WTC11 (cell line): ENCODE data around the gene ECT2L. TPM values are rescaled to one million over a fixed set of nuclear protein-coding genes. Genes with fewer than 3 reads are reported as not detected.

Experiments
- ATAC-seq: fragments of 200-7000 bp; cut with Tn5 transposase; 2 replicates; pipeline ENCODE4 v1.10.0; 2021; ENCODE audit warnings: mild to moderate bottlenecking, moderate library complexity
- CTCF ChIA-PET: fragments of 300-600 bp; sonication (Branson Sonifier 250); formaldehyde crosslinking; loops from one replicate; lab custom pipeline; 2021; ENCODE audit warnings: antibody characterized with exemption; lab: Charles Lee
- POLR2A ChIA-PET: fragments of 350-600 bp; sonication (Branson Sonifier 250); formaldehyde crosslinking; loops from one replicate; lab custom pipeline; 2021; ENCODE audit warnings: antibody characterized with exemption; lab: Charles Lee
- DNase-seq: peaks from one replicate; pipeline ENCODE4 v3.0.0; 2021; ENCODE audit warnings: low spot score
- H3K27ac Mint-ChIP-seq: 2 replicates; pipeline ENCODE4 v1.8.0; 2021; ENCODE audit warnings: mixed read lengths
- H3K27me3 Mint-ChIP-seq: 2 replicates; pipeline ENCODE4 v1.8.0; 2021; ENCODE audit warnings: low read depth, mild to moderate bottlenecking, moderate library complexity, mixed read lengths
- H3K36me3 Mint-ChIP-seq: 2 replicates; pipeline ENCODE4 v1.8.0; 2021; ENCODE audit warnings: mixed read lengths
- H3K4me1 Mint-ChIP-seq: 2 replicates; pipeline ENCODE4 v1.8.0; 2022; ENCODE audit warnings: mixed read lengths
- H3K4me3 Mint-ChIP-seq: 2 replicates; pipeline ENCODE4 v1.8.0; 2021; ENCODE audit warnings: mild to moderate bottlenecking, moderate library complexity, mixed read lengths
- H3K9me3 Mint-ChIP-seq: 2 replicates; pipeline ENCODE4 v1.8.0; 2021; ENCODE audit warnings: mixed read lengths
- ARID4B ChIP-seq: sonication (generic); formaldehyde crosslinking; IDR thresholded peaks from 2 replicates; pipeline ENCODE4 v1.8.0; 2023; ENCODE audit warnings: missing genetic modification reagents, mild to moderate bottlenecking, borderline replicate concordance
- ELF4 ChIP-seq: sonication (generic); formaldehyde crosslinking; IDR thresholded peaks from 2 replicates; pipeline ENCODE4 v1.8.1; 2022; ENCODE audit warnings: low read depth, mild to moderate bottlenecking, moderate library complexity, missing genetic modification reagents
- FOXK1 ChIP-seq: sonication (generic); formaldehyde crosslinking; IDR thresholded peaks from 2 replicates; pipeline ENCODE4 v1.8.0; 2022; ENCODE audit warnings: mild to moderate bottlenecking, moderate library complexity, missing genetic modification reagents
- JAZF1 ChIP-seq: fragments of 250-450 bp; sonication (Bioruptor Pico); IDR thresholded peaks from 2 replicates; pipeline ENCODE4 v1.9.0; 2021; ENCODE audit warnings: moderate library complexity, mild to moderate bottlenecking, inconsistent platforms
- MAX ChIP-seq: sonication (generic); formaldehyde crosslinking; IDR thresholded peaks from 2 replicates; pipeline ENCODE4 v1.8.0; 2022; ENCODE audit warnings: mild to moderate bottlenecking, missing genetic modification reagents
- NFYB ChIP-seq: sonication (generic); formaldehyde crosslinking; conservative IDR thresholded peaks from 2 replicates; pipeline ENCODE4 v1.8.0; 2022; ENCODE audit warnings: low read depth, missing genetic modification reagents
- NR3C1 ChIP-seq: sonication (generic); formaldehyde crosslinking; conservative IDR thresholded peaks from 2 replicates; pipeline ENCODE4 v1.8.1; 2023; ENCODE audit warnings: low read depth, mild to moderate bottlenecking, missing genetic modification reagents
- OVOL2 ChIP-seq: fragments of 250-450 bp; sonication (Bioruptor Pico); IDR thresholded peaks from 2 replicates; pipeline ENCODE4 v1.9.0; 2021; ENCODE audit warnings: mild to moderate bottlenecking, borderline replicate concordance
- ZNF263 ChIP-seq: sonication (generic); formaldehyde crosslinking; IDR thresholded peaks from 2 replicates; pipeline ENCODE4 v1.8.1; 2022; ENCODE audit warnings: low read depth, mild to moderate bottlenecking, moderate library complexity, missing genetic modification reagents
- ZNF671 ChIP-seq: fragments of 250-450 bp; sonication (Bioruptor Pico); IDR thresholded peaks from 2 replicates; pipeline ENCODE4 v1.8.0; 2021; ENCODE audit warnings: mild to moderate bottlenecking
- total RNA-seq: library from RNA; stranded (reverse); gene quantifications from 3 replicates; pipeline ENCODE4 v1.2.3, GENCODE V29; 2021
- TF ChIP-seq, protein P1 (sequence below): sonication (generic); formaldehyde crosslinking; IDR thresholded peaks from 2 replicates; pipeline ENCODE4 v1.8.0; 2022; ENCODE audit warnings: mild to moderate bottlenecking, missing genetic modification reagents
- TF ChIP-seq, protein P2 (sequence below): sonication (generic); formaldehyde crosslinking; IDR thresholded peaks from 2 replicates; pipeline ENCODE4 v1.8.0; 2022; ENCODE audit warnings: missing genetic modification reagents
- TF ChIP-seq, protein P3 (sequence below): sonication (generic); formaldehyde crosslinking; IDR thresholded peaks from 2 replicates; pipeline ENCODE4 v1.8.0; 2022; ENCODE audit warnings: mild to moderate bottlenecking, missing genetic modification reagents
- TF ChIP-seq, protein P4 (sequence below): sonication (generic); formaldehyde crosslinking; conservative IDR thresholded peaks from 2 replicates; pipeline ENCODE4 v1.8.1; 2023; ENCODE audit warnings: mild to moderate bottlenecking, low read depth, missing genetic modification reagents, moderate library complexity

Gene ECT2L
- total RNA-seq, 1 experiment from 2014 or later = not detected

DNA sequence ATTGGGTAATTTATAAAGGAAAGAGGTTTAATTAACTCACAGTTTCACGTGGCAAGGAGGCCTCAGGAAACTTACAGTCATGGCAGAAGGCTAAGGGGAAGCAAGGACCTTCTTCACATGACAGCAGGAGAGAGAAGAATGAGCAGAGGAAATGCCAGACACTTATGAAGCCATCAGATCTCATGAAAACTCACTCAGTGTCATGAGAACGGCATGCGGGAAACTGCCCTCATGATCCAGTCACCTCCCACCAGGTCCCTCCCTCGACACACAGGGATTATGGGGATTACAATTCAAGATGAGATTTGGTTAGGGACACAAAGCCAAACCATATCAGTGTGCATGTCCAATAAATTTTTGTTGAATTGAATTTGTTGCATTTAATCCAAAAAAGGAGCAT, 52.0 kb downstream of the ECT2L start (continued):
- TF ChIP-seq, protein P1, sequence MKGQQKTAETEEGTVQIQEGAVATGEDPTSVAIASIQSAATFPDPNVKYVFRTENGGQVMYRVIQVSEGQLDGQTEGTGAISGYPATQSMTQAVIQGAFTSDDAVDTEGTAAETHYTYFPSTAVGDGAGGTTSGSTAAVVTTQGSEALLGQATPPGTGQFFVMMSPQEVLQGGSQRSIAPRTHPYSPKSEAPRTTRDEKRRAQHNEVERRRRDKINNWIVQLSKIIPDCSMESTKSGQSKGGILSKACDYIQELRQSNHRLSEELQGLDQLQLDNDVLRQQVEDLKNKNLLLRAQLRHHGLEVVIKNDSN = no peak

GRCh38 chr6:138848461-138848860, 52.6 kb downstream of the ECT2L start:
- ChIA-PET CTCF (no interaction called here), POLR2A (no interaction called here)
- Mint-ChIP-seq H3K27ac (no peak overlapping the region), H3K4me3 (no peak overlapping the region), H3K4me1 (peaks cover 7% of the 10 kb centered on the region), H3K36me3 (no peaks in the 10 kb centered on the region), H3K9me3 (no peaks in the 10 kb centered on the region), H3K27me3 (no peaks in the 10 kb centered on the region)
- TF ChIP-seq NR3C1 (no peak), MAX (CRISPR knock-in tag) (no peak), ZNF671 (CRISPR knock-in tag) (no peak), JAZF1 (CRISPR knock-in tag) (no peak), ARID4B (no peak), ELF4 (CRISPR knock-in tag) (no peak), ZNF263 (CRISPR knock-in tag) (no peak), FOXK1 (CRISPR knock-in tag) (no peak), OVOL2 (CRISPR knock-in tag) (no peak), NFYB (CRISPR knock-in tag) (no peak)
- TF ChIP-seq, protein P2, sequence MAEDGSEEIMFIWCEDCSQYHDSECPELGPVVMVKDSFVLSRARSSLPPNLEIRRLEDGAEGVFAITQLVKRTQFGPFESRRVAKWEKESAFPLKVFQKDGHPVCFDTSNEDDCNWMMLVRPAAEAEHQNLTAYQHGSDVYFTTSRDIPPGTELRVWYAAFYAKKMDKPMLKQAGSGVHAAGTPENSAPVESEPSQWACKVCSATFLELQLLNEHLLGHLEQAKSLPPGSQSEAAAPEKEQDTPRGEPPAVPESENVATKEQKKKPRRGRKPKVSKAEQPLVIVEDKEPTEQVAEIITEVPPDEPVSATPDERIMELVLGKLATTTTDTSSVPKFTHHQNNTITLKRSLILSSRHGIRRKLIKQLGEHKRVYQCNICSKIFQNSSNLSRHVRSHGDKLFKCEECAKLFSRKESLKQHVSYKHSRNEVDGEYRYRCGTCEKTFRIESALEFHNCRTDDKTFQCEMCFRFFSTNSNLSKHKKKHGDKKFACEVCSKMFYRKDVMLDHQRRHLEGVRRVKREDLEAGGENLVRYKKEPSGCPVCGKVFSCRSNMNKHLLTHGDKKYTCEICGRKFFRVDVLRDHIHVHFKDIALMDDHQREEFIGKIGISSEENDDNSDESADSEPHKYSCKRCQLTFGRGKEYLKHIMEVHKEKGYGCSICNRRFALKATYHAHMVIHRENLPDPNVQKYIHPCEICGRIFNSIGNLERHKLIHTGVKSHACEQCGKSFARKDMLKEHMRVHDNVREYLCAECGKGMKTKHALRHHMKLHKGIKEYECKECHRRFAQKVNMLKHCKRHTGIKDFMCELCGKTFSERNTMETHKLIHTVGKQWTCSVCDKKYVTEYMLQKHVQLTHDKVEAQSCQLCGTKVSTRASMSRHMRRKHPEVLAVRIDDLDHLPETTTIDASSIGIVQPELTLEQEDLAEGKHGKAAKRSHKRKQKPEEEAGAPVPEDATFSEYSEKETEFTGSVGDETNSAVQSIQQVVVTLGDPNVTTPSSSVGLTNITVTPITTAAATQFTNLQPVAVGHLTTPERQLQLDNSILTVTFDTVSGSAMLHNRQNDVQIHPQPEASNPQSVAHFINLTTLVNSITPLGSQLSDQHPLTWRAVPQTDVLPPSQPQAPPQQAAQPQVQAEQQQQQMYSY (CRISPR knock-in tag) = no peak
- TF ChIP-seq, protein P3, sequence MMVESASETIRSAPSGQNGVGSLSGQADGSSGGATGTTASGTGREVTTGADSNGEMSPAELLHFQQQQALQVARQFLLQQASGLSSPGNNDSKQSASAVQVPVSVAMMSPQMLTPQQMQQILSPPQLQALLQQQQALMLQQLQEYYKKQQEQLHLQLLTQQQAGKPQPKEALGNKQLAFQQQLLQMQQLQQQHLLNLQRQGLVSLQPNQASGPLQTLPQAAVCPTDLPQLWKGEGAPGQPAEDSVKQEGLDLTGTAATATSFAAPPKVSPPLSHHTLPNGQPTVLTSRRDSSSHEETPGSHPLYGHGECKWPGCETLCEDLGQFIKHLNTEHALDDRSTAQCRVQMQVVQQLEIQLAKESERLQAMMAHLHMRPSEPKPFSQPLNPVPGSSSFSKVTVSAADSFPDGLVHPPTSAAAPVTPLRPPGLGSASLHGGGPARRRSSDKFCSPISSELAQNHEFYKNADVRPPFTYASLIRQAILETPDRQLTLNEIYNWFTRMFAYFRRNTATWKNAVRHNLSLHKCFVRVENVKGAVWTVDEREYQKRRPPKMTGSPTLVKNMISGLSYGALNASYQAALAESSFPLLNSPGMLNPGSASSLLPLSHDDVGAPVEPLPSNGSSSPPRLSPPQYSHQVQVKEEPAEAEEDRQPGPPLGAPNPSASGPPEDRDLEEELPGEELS (CRISPR knock-in tag) = no peak
- TF ChIP-seq, protein P4, sequence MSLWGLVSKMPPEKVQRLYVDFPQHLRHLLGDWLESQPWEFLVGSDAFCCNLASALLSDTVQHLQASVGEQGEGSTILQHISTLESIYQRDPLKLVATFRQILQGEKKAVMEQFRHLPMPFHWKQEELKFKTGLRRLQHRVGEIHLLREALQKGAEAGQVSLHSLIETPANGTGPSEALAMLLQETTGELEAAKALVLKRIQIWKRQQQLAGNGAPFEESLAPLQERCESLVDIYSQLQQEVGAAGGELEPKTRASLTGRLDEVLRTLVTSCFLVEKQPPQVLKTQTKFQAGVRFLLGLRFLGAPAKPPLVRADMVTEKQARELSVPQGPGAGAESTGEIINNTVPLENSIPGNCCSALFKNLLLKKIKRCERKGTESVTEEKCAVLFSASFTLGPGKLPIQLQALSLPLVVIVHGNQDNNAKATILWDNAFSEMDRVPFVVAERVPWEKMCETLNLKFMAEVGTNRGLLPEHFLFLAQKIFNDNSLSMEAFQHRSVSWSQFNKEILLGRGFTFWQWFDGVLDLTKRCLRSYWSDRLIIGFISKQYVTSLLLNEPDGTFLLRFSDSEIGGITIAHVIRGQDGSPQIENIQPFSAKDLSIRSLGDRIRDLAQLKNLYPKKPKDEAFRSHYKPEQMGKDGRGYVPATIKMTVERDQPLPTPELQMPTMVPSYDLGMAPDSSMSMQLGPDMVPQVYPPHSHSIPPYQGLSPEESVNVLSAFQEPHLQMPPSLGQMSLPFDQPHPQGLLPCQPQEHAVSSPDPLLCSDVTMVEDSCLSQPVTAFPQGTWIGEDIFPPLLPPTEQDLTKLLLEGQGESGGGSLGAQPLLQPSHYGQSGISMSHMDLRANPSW (CRISPR knock-in tag) = no peak
- no peak for ATAC-seq
- DNase-seq = no peak
